Left cardiac atrium (tissue), 4 donors: ENCODE results near the gene MSANTD7. TPM values are rescaled to one million over a fixed set of nuclear protein-coding genes. Genes with fewer than 3 reads are reported as not detected.
A peak's percentile ranks its signal among the peaks of the same experiment; 100 is the strongest.
"Not testable (repeated sequence)": the region's sequence is repeated elsewhere in the genome, so short reads cannot be mapped to it uniquely, and the experiment has no call there.

ENCODE experiments used
- ATAC-seq, 2 donors: fragments of 200-7000 bp; cut with Tn5 transposase; one replicate each; pipeline ENCODE4 v1.9.1; 2020; ENCODE audit warnings: mild to moderate bottlenecking in 2 of 2, moderate library complexity in 2 of 2
- DNase-seq: peaks from one replicate; pipeline ENCODE4 v3.0.0-alpha.2; 2020
- intact Hi-C, 2 donors: fragments of 100-400 bp; cut with DNase I; formaldehyde crosslinking; loops; one replicate each; pipeline versions ENCODE4 v1.14.1 to v1.15.1; 2022 to 2023
- total RNA-seq, 2 donors: library from RNA; stranded (reverse); fragmentation: NEBNext Ultra II Directional; extraction: Animal tissue kit (Norgen Biotek cat#: 25700); gene quantifications; one replicate each; pipeline ENCODE4 v1.2.1, GENCODE V29; 2021
- donor health status: DM: no; HTN: yes; CAD: no.
- donor health status: DM: no; HTN: yes; CAD: no; lungs with severe emphysema.
- donor health status: DM: yes; HTN: yes; CAD: no.
- donor health status: Dilated cardiomyopathy.

Gene MSANTD7
- total RNA-seq, 2 donors from 2014 or later, result 5.4 to 6.3 TPM

- intact Hi-C loops, result loop anchor here in 1 of 2 donors (10.0 kb wide), 1 partner anchor 291 kb away; no protein-coding TSS in a partner anchor
Observed at GRCh38 chr10:14826076-14826829, 11.9 kb upstream of the MSANTD7 start.

GRCh38 chr10:14833106-14833505 is 5.0 kb upstream of the MSANTD7 start:
- intact Hi-C loops, result no loop called here
- DNase-seq (no peak), ATAC-seq (no peak)

More at GRCh38 chr10:14826076-14826829, 11.9 kb upstream of the MSANTD7 start:
- DNase-seq, result no peak
- ATAC-seq, result no peak

GRCh38 chr10:14836208-14836607 is 1.9 kb upstream of the MSANTD7 start:
- ATAC-seq (no peak), DNase-seq (no peak)
- intact Hi-C loops, result no loop called here

- intact Hi-C loops, result no loop called here
- no peak for DNase-seq
- ATAC-seq, result no peak
Observed at GRCh38 chr10:14837003-14837756, 926 bp upstream of the MSANTD7 start.

GRCh38 chr10:14838582-14839304 is 637 bp downstream of the MSANTD7 start:
- intact Hi-C loops, result loop anchor here in 1 of 2 donors (2.0 kb wide), 1 partner anchor 38 kb away; no protein-coding TSS in a partner anchor
- DNase-seq, result peak; percentile 41
- peak in 1 of 2 donors; percentile 21 for ATAC-seq

GRCh38 chr10:14839305-14839695 is 1.2 kb downstream of the MSANTD7 start:
- intact Hi-C loops, result loop anchor here in 1 of 2 donors (2.0 kb wide), 1 partner anchor 38 kb away; no protein-coding TSS in a partner anchor
- DNase-seq (no peak), ATAC-seq (no peak)

- DNase-seq (no peak), ATAC-seq (no peak)
- intact Hi-C loops, result no loop called here
Observed at GRCh38 chr10:14840178-14840577, 2.1 kb downstream of the MSANTD7 start.

- ATAC-seq (peak in 1 of 2 donors; percentile 18), DNase-seq (peak; percentile 20)
- intact Hi-C loops, result no loop called here
Observed at GRCh38 chr10:14843327-14843988, 5.4 kb downstream of the MSANTD7 start.

- ATAC-seq, result no peak
- intact Hi-C loops, result no loop called here
Observed at GRCh38 chr10:14844948-14845347, 6.8 kb downstream of the MSANTD7 start.

GRCh38 chr10:14852236-14852635 is 14.1 kb downstream of the MSANTD7 start:
- intact Hi-C loops, result no loop called here
- no peak for ATAC-seq
- DNase-seq, result no peak

More at GRCh38 chr10:14844948-14845347, 6.8 kb downstream of the MSANTD7 start:
- no peak for DNase-seq

GRCh38 chr10:14855453-14855852 is 17.3 kb downstream of the MSANTD7 start:
- intact Hi-C loops, result no loop called here
- DNase-seq, result no peak
- ATAC-seq, result no peak

GRCh38 chr10:14858338-14858960 is 20.3 kb downstream of the MSANTD7 start:
- ATAC-seq (no peak), DNase-seq (no peak)
- intact Hi-C loops, result no loop called here

- intact Hi-C loops, result no loop called here
- DNase-seq, result no peak
- no peak for ATAC-seq
Observed at GRCh38 chr10:14859043-14859442, 20.9 kb downstream of the MSANTD7 start.

- intact Hi-C loops, result no loop called here
- ATAC-seq (no peak), DNase-seq (no peak)
Observed at GRCh38 chr10:14859775-14860174, 21.7 kb downstream of the MSANTD7 start.

GRCh38 chr10:14860791-14861190 is 22.7 kb downstream of the MSANTD7 start:
- no peak for DNase-seq
- ATAC-seq, result no peak
- intact Hi-C loops, result no loop called here

- ATAC-seq, intact Hi-C loops: not testable (repeated sequence)
Observed at GRCh38 chr10:14864466-14864865, 26.4 kb downstream of the MSANTD7 start.

GRCh38 chr10:14864871-14865270 is 26.8 kb downstream of the MSANTD7 start:
- intact Hi-C loops, DNase-seq, ATAC-seq: not testable (repeated sequence)

More at GRCh38 chr10:14864466-14864865, 26.4 kb downstream of the MSANTD7 start:
- DNase-seq, result not testable (repeated sequence)

- ATAC-seq, result no peak
- intact Hi-C loops, result loop anchor here in 1 of 2 donors (10.0 kb wide), 1 partner anchor 82 kb away; the partner anchor contains the start of genes DCLRE1C and MEIG1
- no peak for DNase-seq
Observed at GRCh38 chr10:14873090-14873760, 35.1 kb downstream of the MSANTD7 start.
